T follicular helper cell (primary cell): Measurements from ENCODE around the gene SHQ1.
"Not testable (repeated sequence)": the region's sequence is repeated elsewhere in the genome, so short reads cannot be mapped to it uniquely, and the experiment has no call there.

ENCODE experiments used
- DNase-seq: peaks from one replicate; pipeline ENCODE4 v3.0.0-alpha.2; 2020; ENCODE audit warnings: low read depth

The SHQ1 gene

DNA sequence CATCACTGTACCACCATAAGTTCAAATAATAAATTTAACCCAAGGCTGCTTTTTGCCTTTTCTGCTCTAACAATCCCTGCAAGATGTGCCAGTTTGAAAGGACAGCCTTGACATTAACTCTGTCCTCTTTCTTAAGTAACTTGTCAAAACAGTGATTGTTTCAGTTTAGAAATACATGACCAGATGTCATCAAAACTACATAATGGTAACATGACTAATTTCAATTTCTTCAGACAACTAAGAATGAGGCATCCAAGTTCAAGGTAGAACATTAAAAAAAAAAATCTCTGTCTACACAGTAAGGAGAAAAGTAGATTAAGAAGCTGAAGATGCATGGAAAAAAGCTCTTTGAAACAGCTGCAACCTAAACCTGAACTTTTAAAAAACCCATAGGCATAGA lies 47.4 kb downstream of the SHQ1 start:
- no peak for DNase-seq

DNA sequence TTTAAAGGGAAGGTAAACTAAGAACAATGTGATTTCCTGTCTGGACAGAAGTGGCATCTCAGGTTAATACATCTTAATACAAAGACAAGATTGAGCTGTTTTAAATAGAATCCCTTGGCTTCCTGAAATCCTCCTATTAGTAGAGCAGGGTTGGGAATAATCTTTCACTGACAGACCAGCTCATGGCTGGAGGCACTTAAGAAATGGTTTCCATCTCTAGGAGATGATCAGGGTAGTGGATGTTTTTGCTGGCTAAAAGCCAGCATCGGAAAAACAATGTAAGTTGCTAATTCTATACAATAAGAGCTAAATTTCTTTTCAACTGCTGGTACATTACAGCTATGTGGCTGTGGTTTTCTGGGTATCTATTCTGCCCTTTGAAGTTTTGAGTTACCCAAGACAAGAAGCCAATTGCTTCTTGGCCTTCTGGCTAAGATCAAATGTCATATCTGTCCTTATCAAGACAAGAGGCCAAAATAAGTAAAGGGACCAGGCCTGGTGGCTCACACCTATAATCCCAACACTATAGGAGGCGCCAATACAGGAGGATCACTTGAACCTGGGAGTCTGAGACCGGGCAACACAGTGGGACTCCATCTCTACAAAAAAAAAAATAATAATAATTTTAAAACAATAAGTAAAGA lies 49.6 kb downstream of the SHQ1 start:
- no peak for DNase-seq

DNA sequence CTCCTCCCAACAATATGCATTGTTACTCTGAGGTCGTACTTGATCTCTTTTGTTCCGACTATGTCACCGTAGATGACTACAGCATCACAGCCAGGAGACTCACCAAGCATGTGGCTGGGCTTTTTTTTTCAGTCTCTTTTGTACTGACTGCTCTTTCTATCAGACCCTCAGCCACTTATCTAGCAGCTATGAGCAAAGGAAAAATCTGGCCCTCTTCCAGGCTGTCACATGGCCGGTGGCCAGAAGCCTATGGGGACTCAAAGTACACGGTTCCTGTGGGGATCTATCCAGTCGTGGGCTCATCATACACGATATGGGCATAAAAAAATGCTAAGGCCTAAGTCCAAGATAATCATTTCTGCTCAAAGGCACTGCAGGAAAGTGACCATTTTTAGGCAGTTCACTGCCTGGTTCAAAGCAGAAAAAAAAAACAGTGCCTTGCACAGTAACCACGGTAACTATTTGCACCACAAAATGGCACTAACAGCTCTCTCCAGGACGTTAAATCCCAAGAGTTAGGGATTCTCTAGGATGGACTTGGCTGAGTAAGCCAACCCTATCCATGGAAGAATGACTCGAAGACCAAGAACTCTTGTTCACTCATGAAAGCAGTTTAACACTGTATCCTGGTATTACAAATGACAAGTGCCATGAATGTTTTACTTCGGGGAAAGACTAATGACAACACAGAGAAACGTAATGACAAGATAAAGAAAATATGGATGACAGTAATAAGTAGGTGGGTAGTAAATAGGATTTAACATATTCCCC lies 50.3 kb downstream of the SHQ1 start:
- no peak for DNase-seq

DNA sequence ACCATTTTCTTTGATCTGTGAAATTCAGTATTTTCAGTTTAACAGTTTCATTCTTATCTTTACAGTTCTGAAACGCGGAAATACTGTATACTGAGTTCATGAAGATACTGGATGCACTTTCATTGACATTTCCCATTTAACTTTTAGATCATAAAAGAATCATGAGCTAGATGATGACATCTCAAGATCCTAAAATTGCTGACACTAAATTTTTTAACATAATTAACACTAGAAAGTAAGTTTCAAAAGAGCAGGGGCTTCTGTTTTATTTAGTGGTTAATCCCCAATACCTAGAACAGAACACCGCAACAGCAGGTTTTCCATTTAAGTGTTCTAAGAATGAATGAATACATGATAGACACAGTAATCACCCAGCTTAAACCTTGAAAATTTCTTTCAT lies 54.2 kb downstream of the SHQ1 start:
- DNase-seq = no peak

DNA sequence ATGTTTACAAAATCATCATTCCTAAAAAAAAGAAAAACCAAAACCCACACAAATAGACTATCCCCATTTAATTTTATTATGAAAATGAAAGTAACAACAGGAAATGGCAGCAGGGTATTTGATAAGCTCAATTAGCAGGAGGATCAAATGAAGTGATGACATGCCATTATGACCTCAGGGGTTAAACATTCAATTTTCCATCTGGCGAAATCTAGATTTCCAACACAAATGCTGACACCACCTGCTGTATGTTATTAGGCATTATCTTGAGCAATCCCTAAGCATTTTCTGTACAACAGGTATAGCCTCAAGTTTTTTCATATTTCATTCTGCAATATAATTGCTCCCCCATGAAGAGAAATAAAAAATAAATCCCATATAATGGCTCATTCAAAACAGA lies 57.1 kb downstream of the SHQ1 start:
- DNase-seq = no peak

DNA sequence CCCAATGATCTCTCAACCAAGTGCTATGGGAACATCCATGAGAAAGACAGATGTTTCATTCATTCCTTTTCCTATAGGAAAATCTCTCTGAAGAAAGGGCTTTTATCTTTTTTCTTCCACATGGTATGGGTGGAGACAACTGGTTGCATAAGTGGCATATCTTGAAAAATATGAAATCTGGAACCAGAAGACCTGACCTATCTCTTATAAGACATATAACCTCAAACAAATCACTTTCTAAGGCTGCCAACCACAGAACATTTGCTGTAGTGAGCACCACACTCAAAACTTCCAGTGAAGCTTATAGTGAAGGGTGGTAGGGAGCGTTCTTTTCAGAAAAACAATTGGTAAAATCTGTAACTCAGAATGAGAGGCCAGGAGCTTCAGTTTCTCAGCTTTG lies 58.5 kb downstream of the SHQ1 start:
- DNase-seq = no peak

DNA sequence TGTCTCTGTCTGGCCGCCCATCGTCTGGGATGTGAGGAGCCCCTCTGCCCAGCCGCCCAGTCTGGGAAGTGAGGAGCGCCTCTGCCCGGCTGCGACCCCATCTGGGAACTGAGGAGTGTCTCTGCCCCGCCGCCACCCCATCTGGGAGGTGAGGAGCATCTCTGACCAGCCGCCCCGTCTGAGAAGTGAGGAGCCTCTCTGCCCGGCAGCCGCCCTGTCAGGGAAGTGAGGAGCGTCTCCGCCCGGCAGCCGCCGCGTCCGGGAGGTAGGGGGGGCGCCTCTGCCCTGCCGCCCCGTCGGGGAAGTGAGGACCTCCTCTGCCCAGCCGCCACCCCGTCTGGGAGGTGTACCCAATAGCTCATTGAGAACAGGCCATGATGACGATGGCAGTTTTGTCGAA lies 60.0 kb downstream of the SHQ1 start:
- DNase-seq = not testable (repeated sequence)

DNA sequence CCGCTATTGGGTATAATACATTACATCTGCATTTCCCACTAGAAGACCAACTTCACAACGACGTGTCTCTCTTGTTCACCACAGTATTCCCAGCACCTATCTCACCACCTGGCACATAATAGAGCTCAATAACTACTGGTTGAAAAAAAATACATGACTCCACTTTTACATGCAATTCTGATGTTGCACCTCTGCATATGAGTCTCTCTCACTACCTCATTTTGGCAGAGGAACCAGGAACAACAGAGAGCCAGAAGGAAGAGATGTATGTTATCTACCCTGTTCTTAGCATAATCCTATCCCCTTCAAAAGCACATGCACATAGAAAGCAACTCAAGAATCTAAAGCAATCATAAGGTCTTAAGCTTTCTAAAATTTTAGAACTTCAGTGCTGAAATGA lies 61.6 kb downstream of the SHQ1 start:
- DNase-seq = no peak

DNA sequence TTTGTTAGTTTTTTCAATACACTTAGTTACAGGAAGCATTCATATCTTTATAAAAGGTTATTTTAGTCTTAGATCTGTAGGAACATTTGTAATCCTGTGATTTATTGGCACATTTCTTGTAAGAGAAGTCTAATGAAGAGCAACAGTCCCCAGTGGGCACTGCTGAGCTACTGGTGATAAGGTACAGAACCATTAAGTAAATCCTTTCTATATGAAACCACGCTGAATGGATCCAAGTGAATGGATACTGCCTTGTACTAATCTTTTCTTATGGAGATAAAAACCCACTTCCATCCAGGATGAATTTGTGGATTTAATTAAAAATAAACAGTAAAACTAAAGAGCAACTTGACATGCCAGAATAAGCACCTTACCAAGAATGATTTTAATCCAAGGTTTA lies 64.0 kb downstream of the SHQ1 start:
- DNase-seq = no peak

DNA sequence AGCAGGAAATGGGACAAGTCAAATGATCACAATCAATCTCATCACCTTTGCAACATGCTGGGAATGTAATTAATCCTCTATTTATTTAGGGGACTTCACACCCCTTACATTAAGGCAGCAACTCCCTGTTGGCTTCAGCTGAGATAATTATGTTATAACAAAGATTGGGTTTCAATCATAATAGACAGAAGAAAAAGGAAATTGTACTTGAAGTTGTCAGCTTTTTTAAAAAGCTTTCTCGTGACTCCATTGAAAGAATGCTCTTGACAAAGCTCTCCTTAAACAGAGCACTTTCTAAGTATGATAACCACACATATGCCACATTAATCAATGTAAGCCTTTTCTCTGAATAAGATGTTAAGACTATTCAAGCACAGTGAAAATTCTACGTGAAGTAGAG lies 65.7 kb downstream of the SHQ1 start:
- no peak for DNase-seq

DNA sequence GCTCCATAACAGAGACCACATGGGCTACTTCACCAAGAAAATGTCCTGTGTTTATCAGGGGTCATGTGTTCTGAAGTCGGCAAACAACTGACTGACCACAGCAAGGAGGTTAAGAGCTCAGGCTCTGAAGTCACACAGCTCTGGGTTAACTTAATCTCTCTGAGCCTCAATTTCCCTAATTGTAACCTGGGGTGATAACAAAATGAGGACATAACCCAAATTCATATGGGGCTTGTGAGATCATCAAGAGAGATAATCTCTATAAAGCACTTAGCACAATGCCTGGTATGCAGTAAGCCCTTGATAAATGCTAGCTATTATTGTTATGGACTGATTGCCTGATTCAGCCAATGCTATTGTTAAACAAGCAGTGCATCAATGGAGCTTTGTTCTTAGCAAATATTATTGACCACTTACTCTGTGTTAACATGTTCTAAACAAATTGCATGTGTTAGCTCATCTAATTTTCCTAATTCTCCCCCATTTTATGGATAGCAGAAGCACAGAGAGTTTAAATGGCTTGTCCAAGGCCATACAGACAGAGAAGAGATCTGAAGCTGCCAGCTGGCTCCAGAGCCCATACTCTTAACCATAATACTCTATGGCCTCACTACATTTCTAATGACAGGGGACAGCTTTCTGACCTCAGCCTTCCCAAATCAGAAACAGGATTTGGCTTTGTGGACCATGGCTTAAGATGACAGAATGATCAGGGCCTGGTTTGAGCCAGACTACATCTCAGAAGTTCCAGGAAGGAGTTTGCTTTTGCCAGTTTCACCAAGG lies 78.3 kb downstream of the SHQ1 start:
- DNase-seq = no peak

DNA sequence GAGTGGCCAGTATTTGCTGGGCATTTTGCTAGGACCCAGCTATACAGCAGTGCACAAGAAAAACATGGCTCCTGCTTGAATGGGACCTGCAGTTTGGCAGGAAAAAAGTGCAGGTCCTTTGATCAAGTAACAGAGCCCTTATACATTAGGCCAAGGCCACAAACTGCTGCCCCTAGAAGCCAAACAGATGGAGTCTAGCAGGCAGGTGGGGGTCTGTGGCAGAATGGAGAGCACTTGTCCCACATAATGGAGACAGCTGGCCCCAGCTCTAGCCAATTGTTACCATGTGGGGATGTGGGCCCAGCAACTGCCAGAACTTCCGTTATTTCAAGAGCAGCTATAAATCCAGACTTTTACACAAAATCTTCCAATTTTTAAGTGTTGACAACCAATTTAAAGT lies 79.3 kb downstream of the SHQ1 start:
- DNase-seq = no peak

DNA sequence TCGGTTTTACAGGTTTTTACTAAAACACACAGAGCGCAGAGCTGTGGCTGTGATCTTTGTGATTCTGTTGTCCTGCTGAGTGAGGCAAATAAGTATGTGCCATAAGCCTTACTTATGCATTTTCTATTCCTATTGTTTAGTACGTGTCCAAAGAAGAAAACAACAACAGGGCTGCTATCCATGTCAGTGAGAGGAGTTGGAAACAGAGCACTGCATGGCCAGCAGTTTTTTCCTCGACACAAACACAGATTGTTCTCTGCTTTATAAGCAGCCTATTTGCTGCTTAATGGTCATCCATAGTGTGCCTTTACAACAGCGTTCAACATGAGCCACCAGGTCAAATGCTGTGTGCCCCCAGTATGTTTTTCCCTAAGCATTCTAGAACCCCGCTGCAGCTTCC lies 79.8 kb downstream of the SHQ1 start:
- DNase-seq = no peak

DNA sequence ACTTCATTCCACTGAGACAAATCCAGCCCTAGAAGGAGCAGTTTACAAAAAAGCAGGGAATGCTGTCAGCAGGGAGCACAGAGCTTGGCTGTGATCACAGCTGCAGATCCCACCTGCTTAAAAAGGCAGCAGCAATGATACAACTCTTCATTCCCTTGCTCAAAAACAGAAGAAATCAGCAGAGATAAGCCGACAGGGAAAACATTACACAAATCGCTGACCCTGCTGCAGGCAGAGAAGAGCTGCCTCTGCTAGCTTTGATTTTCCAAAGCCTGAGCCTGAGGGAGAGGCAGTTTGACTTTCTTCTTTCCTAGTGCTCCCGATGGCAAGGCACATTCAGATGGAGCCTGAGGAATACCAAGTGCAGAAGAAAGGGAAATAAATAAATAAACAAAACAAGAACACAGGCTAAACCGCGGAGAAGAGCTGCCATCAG lies 80.2 kb downstream of the SHQ1 start:
- DNase-seq = no peak

DNA sequence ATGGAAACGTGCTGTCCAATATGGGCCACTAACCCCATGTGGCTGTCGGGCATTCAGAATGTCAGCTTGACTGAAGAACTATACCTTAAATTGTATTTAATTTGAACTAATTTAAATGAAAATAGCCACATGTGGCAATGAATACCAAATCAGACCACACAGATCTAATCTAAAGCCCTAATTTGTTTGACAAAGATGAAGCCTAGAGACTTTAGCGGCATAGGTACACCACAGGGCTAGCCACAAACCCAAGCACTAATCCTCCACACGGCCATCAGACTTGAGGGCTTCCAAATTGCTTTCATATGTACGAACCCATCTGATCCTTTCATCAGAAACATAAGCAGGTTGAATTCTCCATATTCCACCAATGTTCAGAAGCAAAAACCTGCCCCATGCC lies 81.4 kb downstream of the SHQ1 start:
- no peak for DNase-seq

DNA sequence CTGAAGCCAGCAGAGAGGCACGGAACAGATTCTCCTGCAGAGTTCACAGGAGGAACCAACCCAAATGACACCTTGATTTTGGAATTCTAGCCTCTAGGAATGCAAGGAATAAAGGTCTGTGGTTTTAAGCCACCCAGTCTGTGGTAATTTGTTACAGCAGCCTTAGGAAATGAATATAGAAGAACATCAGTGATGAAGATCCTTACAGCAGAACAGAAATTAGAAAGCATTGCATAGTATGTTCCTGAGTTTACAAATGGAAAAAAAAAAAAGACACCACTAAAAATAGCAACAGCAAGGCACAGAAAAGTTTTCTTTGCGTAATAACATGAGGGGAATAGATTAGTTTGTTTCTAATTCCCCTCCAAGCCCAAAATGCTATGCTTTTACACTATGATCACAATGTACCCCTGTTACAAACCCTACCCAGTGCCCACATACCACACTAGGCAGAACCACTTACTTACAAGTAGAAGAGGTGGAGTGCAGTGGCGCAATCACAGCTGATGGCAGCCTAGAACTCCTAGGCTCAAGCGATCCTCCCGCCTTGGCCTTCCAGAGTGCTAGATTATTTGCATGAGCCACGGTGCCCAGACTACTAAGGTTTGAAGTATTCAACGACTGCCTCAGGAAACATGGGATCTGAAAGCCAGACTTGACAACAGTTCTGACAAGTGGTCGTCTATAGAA lies 84.3 kb downstream of the SHQ1 start:
- no peak for DNase-seq

DNA sequence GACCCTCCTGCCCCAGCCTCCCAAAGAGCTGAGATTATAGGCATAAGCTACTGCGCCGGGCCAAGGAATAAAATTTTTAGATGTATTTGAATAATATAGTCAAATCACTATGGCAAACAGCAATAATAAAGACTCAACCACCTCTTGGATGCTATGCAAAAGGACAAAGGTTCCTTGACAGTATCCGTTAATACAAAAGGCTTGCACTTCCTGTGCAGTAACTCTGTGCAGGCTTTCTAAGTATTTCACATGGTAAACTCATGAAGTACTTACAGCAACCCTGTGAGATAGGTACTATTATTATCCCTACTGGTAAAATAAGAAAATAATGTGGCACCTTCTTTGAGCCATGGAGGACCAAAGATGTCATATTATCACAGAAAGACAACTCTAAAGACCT lies 86.8 kb downstream of the SHQ1 start:
- no peak for DNase-seq

DNA sequence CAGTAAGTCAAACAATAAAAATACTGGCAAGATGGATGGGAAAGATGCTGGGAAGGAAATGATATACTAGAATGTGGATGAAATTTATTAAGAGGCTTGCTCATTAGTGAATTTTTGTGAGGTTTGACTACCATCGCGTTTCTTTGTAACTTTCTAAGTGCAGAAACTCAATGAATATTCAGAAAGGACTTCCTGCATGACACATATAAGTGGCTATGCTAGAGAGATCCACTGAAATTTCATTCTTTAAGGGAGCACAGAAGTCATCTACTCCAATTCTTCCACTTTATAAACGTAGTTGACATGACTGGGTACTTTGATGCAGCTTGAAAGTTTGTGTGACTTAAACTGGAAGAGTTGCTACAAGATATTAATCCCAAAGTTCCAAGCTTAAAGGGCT lies 88.0 kb downstream of the SHQ1 start:
- DNase-seq = no peak

DNA sequence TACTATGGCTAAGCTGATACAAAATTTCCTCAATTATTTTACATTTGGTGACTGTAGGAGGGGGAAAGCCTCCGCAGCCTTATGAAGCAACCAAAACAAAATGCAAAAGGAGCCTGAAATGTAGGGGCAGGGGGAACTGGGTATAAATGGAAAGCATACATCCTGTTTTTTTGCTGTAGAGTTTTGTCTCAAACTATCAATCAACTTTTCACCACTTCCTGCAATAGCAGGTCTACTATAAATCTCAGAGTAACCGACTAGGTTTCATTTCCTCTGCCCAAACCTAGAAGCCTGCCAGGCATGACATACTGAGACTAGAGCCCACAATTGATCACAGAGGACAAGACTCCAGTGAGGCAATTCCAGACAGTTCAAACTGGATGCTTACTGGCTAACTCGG lies 91.3 kb downstream of the SHQ1 start:
- DNase-seq = peak; percentile 15

DNA sequence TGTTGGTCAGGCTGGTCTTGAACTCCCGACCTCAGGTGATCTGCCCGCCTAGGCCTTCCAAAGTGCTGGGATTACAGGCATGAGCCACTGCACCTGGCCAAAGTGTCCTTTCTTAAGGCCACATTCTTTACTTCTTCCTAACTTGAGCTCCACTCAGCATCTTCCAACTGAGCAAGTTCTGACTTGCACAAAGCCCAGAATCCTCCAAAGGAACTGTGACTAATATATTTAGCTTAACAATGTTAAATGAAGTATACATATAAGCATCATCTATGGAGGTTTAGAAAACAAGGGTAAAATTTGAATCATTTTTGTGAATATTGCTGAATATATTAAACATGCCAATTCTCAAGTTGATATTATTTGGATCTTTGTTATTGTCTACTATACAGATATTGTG lies 93.7 kb downstream of the SHQ1 start:
- DNase-seq = no peak

DNA sequence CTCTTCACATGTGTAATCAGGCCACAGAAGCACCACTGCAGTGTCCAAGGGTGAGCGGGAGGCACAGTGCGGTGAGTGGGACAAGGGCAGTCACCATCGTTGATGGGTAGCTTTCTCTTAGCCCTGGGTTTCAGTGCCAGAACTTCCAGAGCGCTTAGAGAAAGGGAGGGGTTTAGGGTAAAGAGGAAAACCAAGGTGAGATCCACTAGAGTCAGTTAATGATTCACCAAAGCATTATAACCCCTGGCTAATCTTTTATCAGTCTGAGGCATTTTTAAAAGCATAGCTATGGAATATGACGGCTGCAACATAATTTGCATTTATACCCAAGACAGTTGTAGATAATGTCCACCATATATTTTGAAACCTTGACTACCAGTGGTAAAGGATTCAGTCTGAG lies 94.8 kb downstream of the SHQ1 start:
- no peak for DNase-seq

DNA sequence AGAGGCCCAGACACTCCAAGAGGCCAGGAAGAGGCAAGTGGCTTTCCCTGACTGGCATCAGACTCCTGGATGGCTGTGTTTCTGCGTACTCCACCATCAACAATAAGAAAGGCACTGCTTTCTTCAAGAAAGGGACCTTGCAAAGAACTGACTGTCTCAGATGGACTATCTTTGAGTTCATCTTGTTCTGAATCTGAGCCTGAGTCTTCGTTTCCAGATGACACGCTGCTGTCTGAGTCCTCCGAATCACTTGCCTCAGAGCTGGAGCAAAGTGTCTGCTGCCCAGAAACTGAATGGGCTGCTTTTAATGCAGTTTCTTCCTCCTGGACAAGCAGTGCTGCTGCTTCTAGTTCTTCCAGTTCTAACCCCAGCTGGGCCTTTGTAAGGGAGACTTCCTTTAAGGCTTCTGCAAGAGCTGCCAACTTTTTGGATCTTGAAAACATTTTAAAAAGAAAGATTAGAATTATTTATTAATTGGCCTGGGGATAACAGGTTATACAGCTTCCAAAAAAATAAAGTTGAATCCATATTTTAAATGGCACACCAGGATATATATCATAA lies 97.8 kb downstream of the SHQ1 start:
- no peak for DNase-seq
